ENCODE results near the gene SBF1. TPM values are rescaled to one million over a fixed set of nuclear protein-coding genes. Genes with fewer than 3 reads are reported as not detected.
A peak's percentile ranks its signal among the peaks of the same experiment; 100 is the strongest.

The SBF1 gene
- polyA plus RNA-seq, 1 of the 3 experiments (the other 2 are of a cell fraction) = 29.1 TPM

GRCh38 chr22:50507991-50508884 is 33.4 kb upstream of the SBF1 start, which contains the start of gene NCAPH2 (continued):
- no peak for TF ChIP-seq USF1 (IDR thresholded peaks at IDR 0.05; ENCODE audit: borderline replicate concordance, low read depth)
- TF ChIP-seq RAD21 (IDR thresholded peaks at IDR 0.05; ENCODE audit: low read length) = no peak
- TF ChIP-seq TCF12 (IDR thresholded peaks at IDR 0.05) = peak; percentile 12; the same call in 1 of the 2 replicates
- TF ChIP-seq REST (IDR thresholded peaks at IDR 0.05; ENCODE audit: low read depth, low read length) = 0 out of 2 replicates have a peak, but pooled peaks have one; percentile 56
- peak; percentile 79 for TF ChIP-seq CHD2 (IDR thresholded peaks at IDR 0.05; ENCODE audit: low read length, partially characterized antibody)
- peak; percentile 95 for TF ChIP-seq YY1 (IDR thresholded peaks at IDR 0.05; ENCODE audit: low read depth)
- peak; percentile 69; the same call in 1 of the 2 replicates for TF ChIP-seq SIN3A (IDR thresholded peaks at IDR 0.05; ENCODE audit: borderline replicate concordance, low read depth, low read length)
- no peak for TF ChIP-seq TEAD4 (IDR thresholded peaks at IDR 0.05; ENCODE audit: borderline replicate concordance, insufficient read depth)
- TF ChIP-seq CTCF (IDR thresholded peaks at IDR 0.05) = no peak
- TF ChIP-seq NRF1 (IDR thresholded peaks at IDR 0.05; ENCODE audit: low read depth, low read length) = peak; percentile 57
- no peak for TF ChIP-seq MEF2A (IDR thresholded peaks at IDR 0.05; ENCODE audit: borderline replicate concordance, low read depth)
- TF ChIP-seq, protein P1, sequence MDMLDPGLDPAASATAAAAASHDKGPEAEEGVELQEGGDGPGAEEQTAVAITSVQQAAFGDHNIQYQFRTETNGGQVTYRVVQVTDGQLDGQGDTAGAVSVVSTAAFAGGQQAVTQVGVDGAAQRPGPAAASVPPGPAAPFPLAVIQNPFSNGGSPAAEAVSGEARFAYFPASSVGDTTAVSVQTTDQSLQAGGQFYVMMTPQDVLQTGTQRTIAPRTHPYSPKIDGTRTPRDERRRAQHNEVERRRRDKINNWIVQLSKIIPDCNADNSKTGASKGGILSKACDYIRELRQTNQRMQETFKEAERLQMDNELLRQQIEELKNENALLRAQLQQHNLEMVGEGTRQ (IDR thresholded peaks at IDR 0.05; ENCODE audit: borderline replicate concordance, low read depth, low read length) = no peak
- no peak for TF ChIP-seq NFIC (IDR thresholded peaks at IDR 0.05; ENCODE audit: borderline replicate concordance)
- TF ChIP-seq FOXM1 (IDR thresholded peaks at IDR 0.05; ENCODE audit: low read depth) = no peak
- no peak for TF ChIP-seq EZH2phosphoT487 (IDR thresholded peaks at IDR 0.05; ENCODE audit: borderline replicate concordance, low read depth)
- no peak for TF ChIP-seq IRF3 (IDR thresholded peaks at IDR 0.05; ENCODE audit: low read depth, low read length)

Data from SK-N-SH (cell line).